ENCODE results near the gene DAB1. TPM values are rescaled to one million over a fixed set of nuclear protein-coding genes. Genes with fewer than 3 reads are reported as not detected.

The DAB1 gene
- total and polyA plus RNA-seq, 10 of the 15 experiments (the other 5 are each of a cell fraction or from before 2014, with no cell fraction given), result 0.02 to 0.10 (median 0.03) TPM; not detected in 5

DNA sequence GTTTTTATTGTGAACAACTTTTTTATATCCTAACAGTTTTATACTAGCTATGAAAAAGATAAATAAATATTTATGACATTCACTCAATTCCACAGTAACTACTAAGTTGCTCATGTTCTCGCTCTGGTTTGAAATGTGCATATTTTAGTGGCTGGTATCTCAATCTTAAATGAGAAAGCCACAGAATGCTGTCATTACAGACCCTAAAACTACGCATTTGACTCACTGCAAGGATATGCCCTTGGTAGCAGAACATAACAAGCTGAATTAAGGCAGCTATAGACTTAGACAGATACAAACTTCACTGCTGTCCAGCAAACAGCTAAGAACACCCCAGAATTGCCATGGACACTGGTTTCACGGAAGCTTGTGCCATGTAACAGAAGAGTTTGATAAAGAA is 19.0 kb downstream of the DAB1 start:
- intact Hi-C loops (cut with micrococcal nuclease; ENCODE audit: unreplicated experiment) (no loop called here), in situ Hi-C loops (cut with MboI) (no loop called here)
- no peak overlapping the region for H3K4me3 ChIP-seq
- no peaks in the 10 kb centered on the region for H3K4me1 ChIP-seq (ENCODE audit: control insufficient read depth, insufficient read depth, low read length)
- SMC1A ChIA-PET (ENCODE audit: uncharacterized antibody, unreplicated experiment), result interaction anchor here (0.6 kb wide), 1 partner anchor 32 kb away, joined by 3 read pairs; no protein-coding TSS in a partner anchor
- RAD21 ChIA-PET (ENCODE audit: unreplicated experiment), result no interaction called here
- DNase-seq (ENCODE audit: low read depth, low spot score), result no peak
- no peak for ATAC-seq
- H4K20me1 ChIP-seq (ENCODE audit: control insufficient read depth, insufficient read depth), result no peaks in the 10 kb centered on the region
- WGBS (ENCODE audit: insufficient coverage, insufficient replicate concordance, low lambda C conversion rate, missing lambda C conversion rate), result 9% methylated on average over 3 of the region's 3 CpGs
- TF ChIP-seq POLR2A (IDR thresholded peaks at IDR 0.05; ENCODE audit: low read depth, low read length) (no peak), FOS (IDR thresholded peaks at IDR 0.05; ENCODE audit: borderline replicate concordance, extremely low read depth, insufficient read length) (no peak), GATAD2B (conservative IDR thresholded peaks at IDR 0.05; ENCODE audit: low read depth) (no peak), STAT1 (conservative IDR thresholded peaks at IDR 0.05) (no peak), BCL11A (IDR thresholded peaks at IDR 0.05; ENCODE audit: low read depth, low read length) (no peak), ASH2L (IDR thresholded peaks at IDR 0.05; ENCODE audit: borderline replicate concordance, low read depth) (no peak), RB1 (IDR thresholded peaks at IDR 0.05; ENCODE audit: borderline replicate concordance) (no peak), STAT3 (IDR thresholded peaks at IDR 0.05; ENCODE audit: low read depth, low read length) (no peak), MEF2B (IDR thresholded peaks at IDR 0.05; ENCODE audit: partially characterized antibody, poor library complexity, severe bottlenecking) (no peak), PML (IDR thresholded peaks at IDR 0.05; ENCODE audit: low read length) (no peak), BRCA1 (IDR thresholded peaks at IDR 0.05; ENCODE audit: low read depth, low read length) (no peak), NBN (IDR thresholded peaks at IDR 0.05) (no peak), RBBP5 (conservative IDR thresholded peaks at IDR 0.05) (no peak), MEF2A (IDR thresholded peaks at IDR 0.05; ENCODE audit: insufficient read depth, low read depth, low read length) (no peak), LARP7 (IDR thresholded peaks at IDR 0.05) (no peak)
- TF ChIP-seq, protein P1, sequence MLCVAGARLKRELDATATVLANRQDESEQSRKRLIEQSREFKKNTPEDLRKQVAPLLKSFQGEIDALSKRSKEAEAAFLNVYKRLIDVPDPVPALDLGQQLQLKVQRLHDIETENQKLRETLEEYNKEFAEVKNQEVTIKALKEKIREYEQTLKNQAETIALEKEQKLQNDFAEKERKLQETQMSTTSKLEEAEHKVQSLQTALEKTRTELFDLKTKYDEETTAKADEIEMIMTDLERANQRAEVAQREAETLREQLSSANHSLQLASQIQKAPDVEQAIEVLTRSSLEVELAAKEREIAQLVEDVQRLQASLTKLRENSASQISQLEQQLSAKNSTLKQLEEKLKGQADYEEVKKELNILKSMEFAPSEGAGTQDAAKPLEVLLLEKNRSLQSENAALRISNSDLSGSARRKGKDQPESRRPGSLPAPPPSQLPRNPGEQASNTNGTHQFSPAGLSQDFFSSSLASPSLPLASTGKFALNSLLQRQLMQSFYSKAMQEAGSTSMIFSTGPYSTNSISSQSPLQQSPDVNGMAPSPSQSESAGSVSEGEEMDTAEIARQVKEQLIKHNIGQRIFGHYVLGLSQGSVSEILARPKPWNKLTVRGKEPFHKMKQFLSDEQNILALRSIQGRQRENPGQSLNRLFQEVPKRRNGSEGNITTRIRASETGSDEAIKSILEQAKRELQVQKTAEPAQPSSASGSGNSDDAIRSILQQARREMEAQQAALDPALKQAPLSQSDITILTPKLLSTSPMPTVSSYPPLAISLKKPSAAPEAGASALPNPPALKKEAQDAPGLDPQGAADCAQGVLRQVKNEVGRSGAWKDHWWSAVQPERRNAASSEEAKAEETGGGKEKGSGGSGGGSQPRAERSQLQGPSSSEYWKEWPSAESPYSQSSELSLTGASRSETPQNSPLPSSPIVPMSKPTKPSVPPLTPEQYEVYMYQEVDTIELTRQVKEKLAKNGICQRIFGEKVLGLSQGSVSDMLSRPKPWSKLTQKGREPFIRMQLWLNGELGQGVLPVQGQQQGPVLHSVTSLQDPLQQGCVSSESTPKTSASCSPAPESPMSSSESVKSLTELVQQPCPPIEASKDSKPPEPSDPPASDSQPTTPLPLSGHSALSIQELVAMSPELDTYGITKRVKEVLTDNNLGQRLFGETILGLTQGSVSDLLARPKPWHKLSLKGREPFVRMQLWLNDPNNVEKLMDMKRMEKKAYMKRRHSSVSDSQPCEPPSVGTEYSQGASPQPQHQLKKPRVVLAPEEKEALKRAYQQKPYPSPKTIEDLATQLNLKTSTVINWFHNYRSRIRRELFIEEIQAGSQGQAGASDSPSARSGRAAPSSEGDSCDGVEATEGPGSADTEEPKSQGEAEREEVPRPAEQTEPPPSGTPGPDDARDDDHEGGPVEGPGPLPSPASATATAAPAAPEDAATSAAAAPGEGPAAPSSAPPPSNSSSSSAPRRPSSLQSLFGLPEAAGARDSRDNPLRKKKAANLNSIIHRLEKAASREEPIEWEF (IDR thresholded peaks at IDR 0.05; ENCODE audit: insufficient replicate concordance, low read depth, low read length), result no peak
- TF ChIP-seq, protein P2, sequence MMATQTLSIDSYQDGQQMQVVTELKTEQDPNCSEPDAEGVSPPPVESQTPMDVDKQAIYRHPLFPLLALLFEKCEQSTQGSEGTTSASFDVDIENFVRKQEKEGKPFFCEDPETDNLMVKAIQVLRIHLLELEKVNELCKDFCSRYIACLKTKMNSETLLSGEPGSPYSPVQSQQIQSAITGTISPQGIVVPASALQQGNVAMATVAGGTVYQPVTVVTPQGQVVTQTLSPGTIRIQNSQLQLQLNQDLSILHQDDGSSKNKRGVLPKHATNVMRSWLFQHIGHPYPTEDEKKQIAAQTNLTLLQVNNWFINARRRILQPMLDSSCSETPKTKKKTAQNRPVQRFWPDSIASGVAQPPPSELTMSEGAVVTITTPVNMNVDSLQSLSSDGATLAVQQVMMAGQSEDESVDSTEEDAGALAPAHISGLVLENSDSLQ (IDR thresholded peaks at IDR 0.05), result no peak
- CTCF ChIA-PET, result no interaction called here
- H3K27ac ChIP-seq (ENCODE audit: control insufficient read depth, insufficient read depth), result no peak overlapping the region
- POLR2A ChIA-PET, result no interaction called here
- H2AFZ ChIP-seq (ENCODE audit: control insufficient read depth, low read depth, low read length), result no peak overlapping the region
- no TSS peak for BruUV-seq (replicated peaks)
- H3K9me3 ChIP-seq (replicated peaks; ENCODE audit: control insufficient read depth, insufficient read depth, low read length), result no peaks in the 10 kb centered on the region
- no peak overlapping the region for H3K4me2 ChIP-seq (ENCODE audit: control insufficient read depth, insufficient read depth)
- H3K27me3 ChIP-seq (replicated peaks in 1 of 2; ENCODE audit: control insufficient read depth in 2 of 2, insufficient read depth in 2 of 2, low read length in 1 of 2), result no peaks in the 10 kb centered on the region; a peak in 1 of 4 replicates
- no peaks in the 10 kb centered on the region for H3K36me3 ChIP-seq (ENCODE audit: control insufficient read depth in 2 of 2, insufficient read depth in 2 of 2, low read length in 1 of 2)
- no peak for FAIRE-seq
- H3K9ac ChIP-seq (ENCODE audit: control insufficient read depth, insufficient read depth, low read length), result no peak overlapping the region
- no peaks in the 10 kb centered on the region for H3K79me2 ChIP-seq (ENCODE audit: control insufficient read depth, insufficient read depth, low read length)
